Peyer's patch (tissue), 4 donors: ENCODE data around the gene ERLEC1.

Experiments
- POLR2A ChIP-seq, 2 donors: fragments of 450-650 bp; IDR thresholded peaks; one replicate each; pipeline ENCODE4 v1.5.1; 2017; ENCODE audit warnings: antibody characterized with exemption in 2 of 2, mild to moderate bottlenecking in 2 of 2, moderate library complexity in 2 of 2
- TF ChIP-seq, protein P1 (sequence below), 6 experiments: fragments of 450-650 bp in 4 of 6; fragments of 200-600 bp in 2 of 6; sonication (generic) in 1 of 6; IDR thresholded peaks; one replicate each; pipeline ENCODE4 v1.5.1; 2017 to 2019; ENCODE audit warnings: antibody characterized with exemption in 6 of 6, mild to moderate bottlenecking in 3 of 6, moderate library complexity in 1 of 6

DNA sequence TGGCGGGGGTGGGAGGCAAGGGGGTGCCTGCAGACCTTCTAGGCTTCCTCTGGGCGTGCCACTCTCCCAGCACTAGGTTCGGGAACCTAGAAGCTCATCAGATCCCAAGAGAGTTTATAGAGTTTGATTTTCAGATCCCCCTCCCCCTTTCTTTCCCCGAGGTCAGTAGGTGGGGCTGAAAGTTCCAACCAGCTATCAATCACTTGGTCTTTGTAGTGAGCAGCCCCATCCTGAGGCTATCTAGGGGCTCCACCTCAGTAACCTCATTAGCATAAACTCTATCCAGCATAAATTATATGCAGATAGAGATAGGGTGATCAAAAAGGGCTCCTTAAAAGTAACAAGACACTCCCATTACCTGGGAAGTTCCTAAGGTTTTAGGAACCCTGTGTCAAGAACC is 32.8 kb downstream of the ERLEC1 start:
- no peak for TF ChIP-seq POLR2A (IDR thresholded peaks at IDR 0.05)
- TF ChIP-seq, protein P1, sequence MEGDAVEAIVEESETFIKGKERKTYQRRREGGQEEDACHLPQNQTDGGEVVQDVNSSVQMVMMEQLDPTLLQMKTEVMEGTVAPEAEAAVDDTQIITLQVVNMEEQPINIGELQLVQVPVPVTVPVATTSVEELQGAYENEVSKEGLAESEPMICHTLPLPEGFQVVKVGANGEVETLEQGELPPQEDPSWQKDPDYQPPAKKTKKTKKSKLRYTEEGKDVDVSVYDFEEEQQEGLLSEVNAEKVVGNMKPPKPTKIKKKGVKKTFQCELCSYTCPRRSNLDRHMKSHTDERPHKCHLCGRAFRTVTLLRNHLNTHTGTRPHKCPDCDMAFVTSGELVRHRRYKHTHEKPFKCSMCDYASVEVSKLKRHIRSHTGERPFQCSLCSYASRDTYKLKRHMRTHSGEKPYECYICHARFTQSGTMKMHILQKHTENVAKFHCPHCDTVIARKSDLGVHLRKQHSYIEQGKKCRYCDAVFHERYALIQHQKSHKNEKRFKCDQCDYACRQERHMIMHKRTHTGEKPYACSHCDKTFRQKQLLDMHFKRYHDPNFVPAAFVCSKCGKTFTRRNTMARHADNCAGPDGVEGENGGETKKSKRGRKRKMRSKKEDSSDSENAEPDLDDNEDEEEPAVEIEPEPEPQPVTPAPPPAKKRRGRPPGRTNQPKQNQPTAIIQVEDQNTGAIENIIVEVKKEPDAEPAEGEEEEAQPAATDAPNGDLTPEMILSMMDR (IDR thresholded peaks at IDR 0.05) = no peak
